Vagina (tissue), 2 donors: ENCODE results near the gene CDKN1B.

Experiments
- CTCF ChIP-seq, 3 experiments: fragments of 450-650 bp in 2 of 3; fragments of 200-600 bp in 1 of 3; sonication (generic) in 1 of 3; IDR thresholded peaks; one replicate each; pipeline ENCODE4 v1.5.1; 2017 to 2019; ENCODE audit warnings: antibody characterized with exemption in 3 of 3, mild to moderate bottlenecking in 2 of 3, moderate library complexity in 2 of 3
- POLR2AphosphoS5 ChIP-seq, 2 donors: sonication (generic); formaldehyde crosslinking; IDR thresholded peaks; one replicate each; pipeline ENCODE4 v1.9.0; 2017; ENCODE audit warnings: antibody characterized with exemption in 2 of 2, mild to moderate bottlenecking in 2 of 2, low read depth in 1 of 2; ENCODE audit not compliant: insufficient read depth in 1 of 2

- TF ChIP-seq CTCF (IDR thresholded peaks at IDR 0.05): no peak
- TF ChIP-seq POLR2AphosphoS5 (IDR thresholded peaks at IDR 0.05; ENCODE audit: insufficient read depth in 1 of 2, low read depth in 1 of 2): no peak
These were observed 16.9 kb upstream of the CDKN1B start for GRCh38 chr12:12700254-12700653.
